ENCODE data around the gene NRF1.

The NRF1 gene

GRCh38 chr7:129746857-129747529 is 135.5 kb downstream of the NRF1 start:
- Histone ChIP-seq H3K79me2 (ENCODE audit: low read length) (no peaks in the 10 kb centered on the region), H4K20me1 (ENCODE audit: insufficient read depth, low read length) (no peaks in the 10 kb centered on the region), H3K9me2 (replicated peaks; ENCODE audit: insufficient read depth, low read length) (no peaks in the 10 kb centered on the region), H3K4me1 (ENCODE audit: low read length) (no peaks in the 10 kb centered on the region), H2AFZ (ENCODE audit: low read length) (no peak overlapping the region), H3K9me3 (replicated peaks; ENCODE audit: insufficient read depth, low read length) (no peaks in the 10 kb centered on the region), H3K27ac (ENCODE audit: low read length) (no peak overlapping the region), H3K9ac (ENCODE audit: low read length) (no peak overlapping the region), H3K4me2 (ENCODE audit: low read depth, low read length) (no peak overlapping the region), H3K36me3 (replicated peaks; ENCODE audit: insufficient read depth, low read length) (no peaks in the 10 kb centered on the region), H3K27me3 (replicated peaks; ENCODE audit: insufficient read depth, low read length) (no peaks in the 10 kb centered on the region), H3F3A (ENCODE audit: insufficient read depth, low read length) (no peaks in the 10 kb centered on the region), H3K4me3 (ENCODE audit: low read length) (no peak overlapping the region)
- no peak for DNase-seq
- no peak for TF ChIP-seq EZH2phosphoT487 (IDR thresholded peaks at IDR 0.05; ENCODE audit: low read length)
- no peak for TF ChIP-seq CTCF (IDR thresholded peaks at IDR 0.05; ENCODE audit: low read length)
- TF ChIP-seq EZH2 (optimal IDR thresholded peaks at IDR 0.05; ENCODE audit: low read depth, low read length) = no peak

DNA sequence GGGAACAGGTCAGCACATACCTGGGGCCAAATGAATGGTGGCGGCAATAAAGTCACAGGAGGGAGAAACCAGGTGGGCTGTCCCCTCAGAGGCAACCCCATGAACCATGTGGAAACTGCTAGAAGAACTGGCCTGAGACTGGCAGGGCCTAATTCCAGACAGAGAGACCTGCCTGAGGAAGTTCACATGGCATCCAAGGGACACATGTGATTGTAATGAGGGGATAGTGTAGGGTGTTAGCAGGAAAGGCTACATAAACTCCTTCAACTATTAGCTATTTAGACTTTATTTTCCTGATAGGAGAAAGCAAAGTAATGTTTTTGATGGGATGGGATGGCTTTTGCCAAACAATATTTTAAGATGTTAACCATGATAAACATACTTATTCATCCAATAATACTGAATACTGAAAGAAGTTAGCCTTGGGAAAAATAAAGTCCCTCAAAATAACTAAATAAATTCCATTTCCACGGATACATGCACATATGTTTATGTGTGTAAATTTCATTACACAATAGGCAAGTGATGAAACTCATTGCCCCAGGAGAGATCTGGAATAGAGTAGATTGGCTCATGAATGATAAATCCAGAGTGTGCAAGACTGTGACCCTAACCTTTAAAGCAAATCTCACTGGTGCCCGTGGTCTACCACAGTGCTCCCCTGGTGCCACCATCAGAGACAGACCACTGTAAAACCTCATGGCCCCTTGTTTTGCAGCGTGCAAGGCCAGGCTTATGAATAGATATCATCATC is 137.0 kb downstream of the NRF1 start:
- no peaks in the 10 kb centered on the region for H3K9me2 ChIP-seq (replicated peaks; ENCODE audit: insufficient read depth, low read length)
- H3K27me3 ChIP-seq (replicated peaks; ENCODE audit: insufficient read depth, low read length) = no peaks in the 10 kb centered on the region
- H3K27ac ChIP-seq (ENCODE audit: low read length) = no peak overlapping the region
- H4K20me1 ChIP-seq (ENCODE audit: insufficient read depth, low read length) = no peaks in the 10 kb centered on the region
- DNase-seq = no peak
- H3K4me2 ChIP-seq (ENCODE audit: low read depth, low read length) = no peak overlapping the region
- H2AFZ ChIP-seq (ENCODE audit: low read length) = no peak overlapping the region
- H3K79me2 ChIP-seq (ENCODE audit: low read length) = no peaks in the 10 kb centered on the region
- H3F3A ChIP-seq (ENCODE audit: insufficient read depth, low read length) = no peaks in the 10 kb centered on the region
- no peaks in the 10 kb centered on the region for H3K36me3 ChIP-seq (replicated peaks; ENCODE audit: insufficient read depth, low read length)
- TF ChIP-seq EZH2 (optimal IDR thresholded peaks at IDR 0.05; ENCODE audit: low read depth, low read length) (no peak), EZH2phosphoT487 (IDR thresholded peaks at IDR 0.05; ENCODE audit: low read length) (no peak), CTCF (IDR thresholded peaks at IDR 0.05; ENCODE audit: low read length) (no peak)
- no peak overlapping the region for H3K4me3 ChIP-seq (ENCODE audit: low read length)
- no peaks in the 10 kb centered on the region for H3K9me3 ChIP-seq (replicated peaks; ENCODE audit: insufficient read depth, low read length)
- H3K4me1 ChIP-seq (ENCODE audit: low read length) = no peaks in the 10 kb centered on the region
- no peak overlapping the region for H3K9ac ChIP-seq (ENCODE audit: low read length)

- H3K27me3 ChIP-seq (replicated peaks; ENCODE audit: insufficient read depth, low read length) = no peaks in the 10 kb centered on the region
- H3K4me3 ChIP-seq (ENCODE audit: low read length) = no peak overlapping the region
- H3K4me1 ChIP-seq (ENCODE audit: low read length) = no peaks in the 10 kb centered on the region
- no peak for DNase-seq
- no peaks in the 10 kb centered on the region for H3F3A ChIP-seq (ENCODE audit: insufficient read depth, low read length)
- H3K9me3 ChIP-seq (replicated peaks; ENCODE audit: insufficient read depth, low read length) = no peaks in the 10 kb centered on the region
- no peaks in the 10 kb centered on the region for H4K20me1 ChIP-seq (ENCODE audit: insufficient read depth, low read length)
- no peak overlapping the region for H3K4me2 ChIP-seq (ENCODE audit: low read depth, low read length)
- H3K36me3 ChIP-seq (replicated peaks; ENCODE audit: insufficient read depth, low read length) = no peaks in the 10 kb centered on the region
- no peak overlapping the region for H3K9ac ChIP-seq (ENCODE audit: low read length)
- TF ChIP-seq EZH2phosphoT487 (IDR thresholded peaks at IDR 0.05; ENCODE audit: low read length) (no peak), EZH2 (optimal IDR thresholded peaks at IDR 0.05; ENCODE audit: low read depth, low read length) (no peak), CTCF (IDR thresholded peaks at IDR 0.05; ENCODE audit: low read length) (no peak)
- H3K9me2 ChIP-seq (replicated peaks; ENCODE audit: insufficient read depth, low read length) = no peaks in the 10 kb centered on the region
- no peak overlapping the region for H2AFZ ChIP-seq (ENCODE audit: low read length)
- no peaks in the 10 kb centered on the region for H3K79me2 ChIP-seq (ENCODE audit: low read length)
- H3K27ac ChIP-seq (ENCODE audit: low read length) = no peak overlapping the region
Measured at GRCh38 chr7:129750091-129750490, 138.6 kb downstream of the NRF1 start.
